Liver (tissue), 3 donors: Measurements from ENCODE around the gene MAML3.

Experiments
- EGR1 ChIP-seq, 2 donors: IDR thresholded peaks; 2 replicates each; pipeline ENCODE4 v1.6.1; 2016 to 2018; ENCODE audit warnings: antibody characterized with exemption in 2 of 2, low read depth in 2 of 2
- JUND ChIP-seq, 2 donors: IDR thresholded peaks; 2 replicates each; pipeline ENCODE4 v1.6.1; 2016; ENCODE audit warnings: antibody characterized with exemption in 2 of 2
- RAD21 ChIP-seq, 2 donors: IDR thresholded peaks; 2 replicates each; pipeline ENCODE4 v1.6.1; 2016; ENCODE audit warnings: antibody characterized with exemption in 2 of 2, mild to moderate bottlenecking in 2 of 2
- SP1 ChIP-seq: IDR thresholded peaks from 2 replicates; pipeline ENCODE4 v1.6.1; 2018; ENCODE audit warnings: antibody characterized with exemption, mild to moderate bottlenecking
- TAF1 ChIP-seq: conservative IDR thresholded peaks from 2 replicates; pipeline ENCODE4 v1.6.1; 2016; ENCODE audit warnings: antibody characterized with exemption, mild to moderate bottlenecking
- YY1 ChIP-seq: IDR thresholded peaks from 2 replicates; pipeline ENCODE4 v1.6.1; 2016; ENCODE audit warnings: antibody characterized with exemption, mild to moderate bottlenecking
- TF ChIP-seq, protein P1 (sequence below): IDR thresholded peaks from 2 replicates; pipeline ENCODE4 v1.6.1; 2016; ENCODE audit warnings: antibody characterized with exemption, mild to moderate bottlenecking
- TF ChIP-seq, protein P2 (sequence below): fragments of 150-350 bp; IDR thresholded peaks from 2 replicates; pipeline ENCODE4 v1.5.1; 2017; ENCODE audit warnings: improper control_type of control experiment, low read depth, low read length; ENCODE audit not compliant: missing input control
- TF ChIP-seq, protein P3 (sequence below): IDR thresholded peaks from 2 replicates; pipeline ENCODE4 v1.6.1; 2016; ENCODE audit warnings: antibody characterized with exemption
- TF ChIP-seq, protein P4 (sequence below): IDR thresholded peaks from 2 replicates; pipeline ENCODE4 v1.6.1; 2016; ENCODE audit warnings: antibody characterized with exemption
- donor health status: healthy.
- donor health status: healthy.

DNA sequence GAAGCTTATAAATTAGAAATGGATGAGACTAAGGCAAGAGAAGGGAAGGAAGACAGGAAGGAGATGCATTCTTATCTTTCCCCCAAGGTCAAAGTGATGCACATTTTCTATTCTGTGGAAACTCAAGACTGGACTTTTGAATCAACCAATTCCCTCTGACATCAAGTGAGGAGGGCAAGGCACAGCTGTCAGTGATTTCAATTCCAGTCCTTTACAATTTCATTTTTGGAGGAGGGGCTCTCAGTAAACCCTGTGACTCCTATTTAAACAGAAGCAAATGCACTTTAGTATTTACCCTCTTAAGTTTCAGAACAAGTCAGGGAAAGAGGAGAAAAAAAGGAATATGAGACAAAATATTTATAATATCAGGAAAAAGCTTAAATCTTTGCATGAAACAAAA, 354.4 kb downstream of the MAML3 start:
- TF ChIP-seq, protein P1, sequence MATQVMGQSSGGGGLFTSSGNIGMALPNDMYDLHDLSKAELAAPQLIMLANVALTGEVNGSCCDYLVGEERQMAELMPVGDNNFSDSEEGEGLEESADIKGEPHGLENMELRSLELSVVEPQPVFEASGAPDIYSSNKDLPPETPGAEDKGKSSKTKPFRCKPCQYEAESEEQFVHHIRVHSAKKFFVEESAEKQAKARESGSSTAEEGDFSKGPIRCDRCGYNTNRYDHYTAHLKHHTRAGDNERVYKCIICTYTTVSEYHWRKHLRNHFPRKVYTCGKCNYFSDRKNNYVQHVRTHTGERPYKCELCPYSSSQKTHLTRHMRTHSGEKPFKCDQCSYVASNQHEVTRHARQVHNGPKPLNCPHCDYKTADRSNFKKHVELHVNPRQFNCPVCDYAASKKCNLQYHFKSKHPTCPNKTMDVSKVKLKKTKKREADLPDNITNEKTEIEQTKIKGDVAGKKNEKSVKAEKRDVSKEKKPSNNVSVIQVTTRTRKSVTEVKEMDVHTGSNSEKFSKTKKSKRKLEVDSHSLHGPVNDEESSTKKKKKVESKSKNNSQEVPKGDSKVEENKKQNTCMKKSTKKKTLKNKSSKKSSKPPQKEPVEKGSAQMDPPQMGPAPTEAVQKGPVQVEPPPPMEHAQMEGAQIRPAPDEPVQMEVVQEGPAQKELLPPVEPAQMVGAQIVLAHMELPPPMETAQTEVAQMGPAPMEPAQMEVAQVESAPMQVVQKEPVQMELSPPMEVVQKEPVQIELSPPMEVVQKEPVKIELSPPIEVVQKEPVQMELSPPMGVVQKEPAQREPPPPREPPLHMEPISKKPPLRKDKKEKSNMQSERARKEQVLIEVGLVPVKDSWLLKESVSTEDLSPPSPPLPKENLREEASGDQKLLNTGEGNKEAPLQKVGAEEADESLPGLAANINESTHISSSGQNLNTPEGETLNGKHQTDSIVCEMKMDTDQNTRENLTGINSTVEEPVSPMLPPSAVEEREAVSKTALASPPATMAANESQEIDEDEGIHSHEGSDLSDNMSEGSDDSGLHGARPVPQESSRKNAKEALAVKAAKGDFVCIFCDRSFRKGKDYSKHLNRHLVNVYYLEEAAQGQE, result no peak
- TF ChIP-seq, protein P2, sequence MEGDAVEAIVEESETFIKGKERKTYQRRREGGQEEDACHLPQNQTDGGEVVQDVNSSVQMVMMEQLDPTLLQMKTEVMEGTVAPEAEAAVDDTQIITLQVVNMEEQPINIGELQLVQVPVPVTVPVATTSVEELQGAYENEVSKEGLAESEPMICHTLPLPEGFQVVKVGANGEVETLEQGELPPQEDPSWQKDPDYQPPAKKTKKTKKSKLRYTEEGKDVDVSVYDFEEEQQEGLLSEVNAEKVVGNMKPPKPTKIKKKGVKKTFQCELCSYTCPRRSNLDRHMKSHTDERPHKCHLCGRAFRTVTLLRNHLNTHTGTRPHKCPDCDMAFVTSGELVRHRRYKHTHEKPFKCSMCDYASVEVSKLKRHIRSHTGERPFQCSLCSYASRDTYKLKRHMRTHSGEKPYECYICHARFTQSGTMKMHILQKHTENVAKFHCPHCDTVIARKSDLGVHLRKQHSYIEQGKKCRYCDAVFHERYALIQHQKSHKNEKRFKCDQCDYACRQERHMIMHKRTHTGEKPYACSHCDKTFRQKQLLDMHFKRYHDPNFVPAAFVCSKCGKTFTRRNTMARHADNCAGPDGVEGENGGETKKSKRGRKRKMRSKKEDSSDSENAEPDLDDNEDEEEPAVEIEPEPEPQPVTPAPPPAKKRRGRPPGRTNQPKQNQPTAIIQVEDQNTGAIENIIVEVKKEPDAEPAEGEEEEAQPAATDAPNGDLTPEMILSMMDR, result no peak
- no peak for TF ChIP-seq TAF1
- no peak for TF ChIP-seq RAD21 (IDR thresholded peaks at IDR 0.05)
- TF ChIP-seq YY1, result no peak
- no peak for TF ChIP-seq JUND (IDR thresholded peaks at IDR 0.05)
- TF ChIP-seq, protein P3, sequence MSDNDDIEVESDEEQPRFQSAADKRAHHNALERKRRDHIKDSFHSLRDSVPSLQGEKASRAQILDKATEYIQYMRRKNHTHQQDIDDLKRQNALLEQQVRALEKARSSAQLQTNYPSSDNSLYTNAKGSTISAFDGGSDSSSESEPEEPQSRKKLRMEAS, result no peak
- no peak for TF ChIP-seq SP1
- no peak for TF ChIP-seq EGR1 (IDR thresholded peaks at IDR 0.05; ENCODE audit: low read depth in 2 of 2)
- TF ChIP-seq, protein P4, sequence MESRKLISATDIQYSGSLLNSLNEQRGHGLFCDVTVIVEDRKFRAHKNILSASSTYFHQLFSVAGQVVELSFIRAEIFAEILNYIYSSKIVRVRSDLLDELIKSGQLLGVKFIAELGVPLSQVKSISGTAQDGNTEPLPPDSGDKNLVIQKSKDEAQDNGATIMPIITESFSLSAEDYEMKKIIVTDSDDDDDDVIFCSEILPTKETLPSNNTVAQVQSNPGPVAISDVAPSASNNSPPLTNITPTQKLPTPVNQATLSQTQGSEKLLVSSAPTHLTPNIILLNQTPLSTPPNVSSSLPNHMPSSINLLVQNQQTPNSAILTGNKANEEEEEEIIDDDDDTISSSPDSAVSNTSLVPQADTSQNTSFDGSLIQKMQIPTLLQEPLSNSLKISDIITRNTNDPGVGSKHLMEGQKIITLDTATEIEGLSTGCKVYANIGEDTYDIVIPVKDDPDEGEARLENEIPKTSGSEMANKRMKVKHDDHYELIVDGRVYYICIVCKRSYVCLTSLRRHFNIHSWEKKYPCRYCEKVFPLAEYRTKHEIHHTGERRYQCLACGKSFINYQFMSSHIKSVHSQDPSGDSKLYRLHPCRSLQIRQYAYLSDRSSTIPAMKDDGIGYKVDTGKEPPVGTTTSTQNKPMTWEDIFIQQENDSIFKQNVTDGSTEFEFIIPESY, result no peak
